Measurements from ENCODE around the gene DGKZ.

Gene DGKZ

GRCh38 chr11:46404476-46405017 is 57.3 kb downstream of the DGKZ start:
- DNase-seq, result no peak

- no peak for DNase-seq
Observed at GRCh38 chr11:46407635-46408034, 60.4 kb downstream of the DGKZ start.

- DNase-seq, result no peak
Observed at GRCh38 chr11:46408407-46408986, 61.2 kb downstream of the DGKZ start.

- DNase-seq, result peak in 1 of 2 experiments; percentile 22
Observed at GRCh38 chr11:46410021-46410420, 62.8 kb downstream of the DGKZ start.

GRCh38 chr11:46413760-46414465 is 66.7 kb downstream of the DGKZ start:
- no peak for DNase-seq

- DNase-seq, result no peak
Observed at GRCh38 chr11:46414466-46414796, 67.2 kb downstream of the DGKZ start.

GRCh38 chr11:46414879-46415278 is 67.6 kb downstream of the DGKZ start:
- DNase-seq, result no peak

- DNase-seq, result no peak
Observed at GRCh38 chr11:46417711-46418110, 70.4 kb downstream of the DGKZ start.

GRCh38 chr11:46418751-46419150 is 71.5 kb downstream of the DGKZ start:
- DNase-seq, result no peak

GRCh38 chr11:46420513-46420912 is 73.2 kb downstream of the DGKZ start:
- DNase-seq, result no peak

GRCh38 chr11:46421257-46421880 is 74.1 kb downstream of the DGKZ start:
- DNase-seq, result no peak

GRCh38 chr11:46422588-46422987 is 75.3 kb downstream of the DGKZ start:
- DNase-seq, result no peak

- no peak for DNase-seq
Observed at GRCh38 chr11:46426233-46426991, 79.1 kb downstream of the DGKZ start.

GRCh38 chr11:46427364-46427763 is 80.1 kb downstream of the DGKZ start:
- DNase-seq, result no peak

GRCh38 chr11:46429717-46430116 is 82.5 kb downstream of the DGKZ start:
- DNase-seq, result no peak

Measured in Kasumi-1 (cell line).